IPS DF 19.7 (cell line): ENCODE measurements around the gene SYTL3.
"Not testable (repeated sequence)": the region's sequence is repeated elsewhere in the genome, so short reads cannot be mapped to it uniquely, and the experiment has no call there.

Experiments used
- DNase-seq: peaks from one replicate; pipeline ENCODE4 v3.0.0-alpha.2; 2013; ENCODE audit warnings: low read depth, low spot score

SYTL3 gene

GRCh38 chr6:158638324-158638854 lies 11.5 kb upstream of the SYTL3 start:
- DNase-seq: no peak

GRCh38 chr6:158639056-158639455 lies 10.8 kb upstream of the SYTL3 start:
- no peak for DNase-seq

GRCh38 chr6:158640519-158640918 lies 9.3 kb upstream of the SYTL3 start:
- no peak for DNase-seq

- no peak for DNase-seq
Observed at GRCh38 chr6:158642097-158642601, 7.7 kb upstream of the SYTL3 start.

GRCh38 chr6:158643836-158644230 lies 6.0 kb upstream of the SYTL3 start:
- DNase-seq: no peak

- peak; percentile 65 for DNase-seq
Observed at GRCh38 chr6:158644231-158645063, 5.4 kb upstream of the SYTL3 start, which contains the start of gene DYNLT1. Gene DYNLT1 (minus strand): TSS chr6:158644743. CDS start chr6:158644708, 35 bp downstream.

GRCh38 chr6:158645064-158646022 lies 4.5 kb upstream of the SYTL3 start:
- DNase-seq: no peak

GRCh38 chr6:158646023-158646910 lies 3.6 kb upstream of the SYTL3 start:
- no peak for DNase-seq

- no peak for DNase-seq
Observed at GRCh38 chr6:158647501-158647900, 2.4 kb upstream of the SYTL3 start.

GRCh38 chr6:158648682-158649131 lies 1.1 kb upstream of the SYTL3 start:
- DNase-seq: no peak

- DNase-seq: not testable (repeated sequence)
Observed at GRCh38 chr6:158651981-158652737, 2.3 kb downstream of the SYTL3 start.

- DNase-seq: no peak
Observed at GRCh38 chr6:158653577-158654354, 3.9 kb downstream of the SYTL3 start.

- DNase-seq: no peak
Observed at GRCh38 chr6:158654498-158654897, 4.6 kb downstream of the SYTL3 start.

GRCh38 chr6:158654960-158655489 lies 5.2 kb downstream of the SYTL3 start:
- DNase-seq: no peak

- DNase-seq: no peak
Observed at GRCh38 chr6:158655569-158656450, 6.0 kb downstream of the SYTL3 start.

GRCh38 chr6:158656986-158657385 lies 7.1 kb downstream of the SYTL3 start:
- DNase-seq: not testable (repeated sequence)

GRCh38 chr6:158660333-158660754 lies 10.5 kb downstream of the SYTL3 start:
- DNase-seq: no peak

GRCh38 chr6:158661156-158661685 lies 11.4 kb downstream of the SYTL3 start:
- DNase-seq: no peak
